ENCODE data around the gene PRR33.

Gene PRR33

GRCh38 chr11:1853376-1854131 is 38.1 kb downstream of the PRR33 start:
- H3K9ac ChIP-seq (ENCODE audit: low read depth, low read length), result no peak overlapping the region
- H3K9me3 ChIP-seq (ENCODE audit: control insufficient read depth, insufficient read depth, low read length), result no peaks in the 10 kb centered on the region
- H3K4me1 ChIP-seq (ENCODE audit: insufficient read depth, low read length), result no peaks in the 10 kb centered on the region
- H3K36me3 ChIP-seq (ENCODE audit: insufficient read depth, low read length), result no peaks in the 10 kb centered on the region

GRCh38 chr11:1852877-1853276 is 38.8 kb downstream of the PRR33 start, which contains the start of gene LSP1:
Gene LSP1 (plus strand): TSS chr11:1853084. CDS start chr11:1853145, 61 bp downstream.
- Histone ChIP-seq H3K36me3 (ENCODE audit: insufficient read depth, low read length) (no peaks in the 10 kb centered on the region), H3K9ac (ENCODE audit: low read depth, low read length) (no peak within 1 kb of the TSS), H3K4me1 (ENCODE audit: insufficient read depth, low read length) (no peaks in the 10 kb centered on the region), H3K9me3 (ENCODE audit: control insufficient read depth, insufficient read depth, low read length) (no peaks in the 10 kb centered on the region)

- Histone ChIP-seq H3K4me1 (ENCODE audit: insufficient read depth, low read length) (no peaks in the 10 kb centered on the region), H3K9ac (ENCODE audit: low read depth, low read length) (no peak overlapping the region)
Measured at GRCh38 chr11:1852271-1852876, 39.3 kb downstream of the PRR33 start.

GRCh38 chr11:1851468-1852180 is 40.1 kb downstream of the PRR33 start:
- H3K9me3 ChIP-seq (ENCODE audit: control insufficient read depth, insufficient read depth, low read length), result no peaks in the 10 kb centered on the region

More at GRCh38 chr11:1852271-1852876, 39.3 kb downstream of the PRR33 start:
- Histone ChIP-seq H3K36me3 (ENCODE audit: insufficient read depth, low read length) (no peaks in the 10 kb centered on the region), H3K9me3 (ENCODE audit: control insufficient read depth, insufficient read depth, low read length) (no peaks in the 10 kb centered on the region)

GRCh38 chr11:1848640-1849430 is 42.9 kb downstream of the PRR33 start:
- H3K36me3 ChIP-seq (ENCODE audit: insufficient read depth, low read length), result no peaks in the 10 kb centered on the region
- H3K9me3 ChIP-seq (ENCODE audit: control insufficient read depth, insufficient read depth, low read length), result no peaks in the 10 kb centered on the region
- no peaks in the 10 kb centered on the region for H3K4me1 ChIP-seq (ENCODE audit: insufficient read depth, low read length)
- no peak overlapping the region for H3K9ac ChIP-seq (ENCODE audit: low read depth, low read length)

More at GRCh38 chr11:1851468-1852180, 40.1 kb downstream of the PRR33 start:
- Histone ChIP-seq H3K9ac (ENCODE audit: low read depth, low read length) (no peak overlapping the region), H3K36me3 (ENCODE audit: insufficient read depth, low read length) (no peaks in the 10 kb centered on the region), H3K4me1 (ENCODE audit: insufficient read depth, low read length) (no peaks in the 10 kb centered on the region)

- Histone ChIP-seq H3K9me3 (ENCODE audit: control insufficient read depth, insufficient read depth, low read length) (no peaks in the 10 kb centered on the region), H3K4me1 (ENCODE audit: insufficient read depth, low read length) (no peaks in the 10 kb centered on the region), H3K36me3 (ENCODE audit: insufficient read depth, low read length) (no peaks in the 10 kb centered on the region), H3K9ac (ENCODE audit: low read depth, low read length) (no peak overlapping the region)
Measured at GRCh38 chr11:1847926-1848639, 43.6 kb downstream of the PRR33 start.

GRCh38 chr11:1847006-1847735 is 44.5 kb downstream of the PRR33 start:
- no peaks in the 10 kb centered on the region for H3K36me3 ChIP-seq (ENCODE audit: insufficient read depth, low read length)
- no peak overlapping the region for H3K9ac ChIP-seq (ENCODE audit: low read depth, low read length)
- H3K4me1 ChIP-seq (ENCODE audit: insufficient read depth, low read length), result no peaks in the 10 kb centered on the region
- H3K9me3 ChIP-seq (ENCODE audit: control insufficient read depth, insufficient read depth, low read length), result no peaks in the 10 kb centered on the region

- H3K4me1 ChIP-seq (ENCODE audit: insufficient read depth, low read length), result no peaks in the 10 kb centered on the region
Measured at GRCh38 chr11:1846453-1846932, 45.2 kb downstream of the PRR33 start.

GRCh38 chr11:1845561-1846452 is 45.9 kb downstream of the PRR33 start:
- H3K9ac ChIP-seq (ENCODE audit: low read depth, low read length), result no peak overlapping the region
- H3K36me3 ChIP-seq (ENCODE audit: insufficient read depth, low read length), result no peaks in the 10 kb centered on the region
- no peaks in the 10 kb centered on the region for H3K4me1 ChIP-seq (ENCODE audit: insufficient read depth, low read length)
- H3K9me3 ChIP-seq (ENCODE audit: control insufficient read depth, insufficient read depth, low read length), result no peaks in the 10 kb centered on the region

More at GRCh38 chr11:1846453-1846932, 45.2 kb downstream of the PRR33 start:
- Histone ChIP-seq H3K36me3 (ENCODE audit: insufficient read depth, low read length) (no peaks in the 10 kb centered on the region), H3K9ac (ENCODE audit: low read depth, low read length) (no peak overlapping the region), H3K9me3 (ENCODE audit: control insufficient read depth, insufficient read depth, low read length) (no peaks in the 10 kb centered on the region)

GRCh38 chr11:1845095-1845429 is 46.6 kb downstream of the PRR33 start:
- Histone ChIP-seq H3K4me1 (ENCODE audit: insufficient read depth, low read length) (no peaks in the 10 kb centered on the region), H3K36me3 (ENCODE audit: insufficient read depth, low read length) (no peaks in the 10 kb centered on the region), H3K9ac (ENCODE audit: low read depth, low read length) (no peak overlapping the region), H3K9me3 (ENCODE audit: control insufficient read depth, insufficient read depth, low read length) (no peaks in the 10 kb centered on the region)

GRCh38 chr11:1844221-1845094 is 47.2 kb downstream of the PRR33 start:
- no peak overlapping the region for H3K9ac ChIP-seq (ENCODE audit: low read depth, low read length)
- no peaks in the 10 kb centered on the region for H3K4me1 ChIP-seq (ENCODE audit: insufficient read depth, low read length)
- no peaks in the 10 kb centered on the region for H3K9me3 ChIP-seq (ENCODE audit: control insufficient read depth, insufficient read depth, low read length)
- H3K36me3 ChIP-seq (ENCODE audit: insufficient read depth, low read length), result no peaks in the 10 kb centered on the region

GRCh38 chr11:1843796-1844195 is 47.9 kb downstream of the PRR33 start:
- Histone ChIP-seq H3K36me3 (ENCODE audit: insufficient read depth, low read length) (no peaks in the 10 kb centered on the region), H3K9me3 (ENCODE audit: control insufficient read depth, insufficient read depth, low read length) (no peaks in the 10 kb centered on the region), H3K9ac (ENCODE audit: low read depth, low read length) (no peak overlapping the region), H3K4me1 (ENCODE audit: insufficient read depth, low read length) (no peaks in the 10 kb centered on the region)
